Tibial artery (tissue), 4 donors: ENCODE data around the gene SLC2A13.

Experiments used
- DNase-seq, 2 donors: peaks; one replicate each; pipeline ENCODE4 v3.0.0-alpha.2; 2019
- H3K27ac ChIP-seq, 2 donors: fragments of 200-600 bp; sonication (generic) in 1 of 2; 1 replicate in 1 of 2; 2 replicates in 1 of 2; pipeline ENCODE4 v1.5.1; 2018 to 2019; ENCODE audit warnings: mild to moderate bottlenecking in 1 of 2
- H3K27me3 ChIP-seq, 2 donors: fragments of 200-600 bp; sonication (generic) in 1 of 2; one replicate each; pipeline versions ENCODE4 v1.5.1 to v1.6.0; 2016 to 2019
- H3K36me3 ChIP-seq, 3 donors: fragments of 200-600 bp; sonication (generic) in 2 of 3; one replicate each; pipeline ENCODE4 v1.5.1; 2016 to 2019; ENCODE audit warnings: mild to moderate bottlenecking in 2 of 3
- H3K4me1 ChIP-seq, 4 donors: fragments of 200-600 bp; sonication (generic) in 2 of 4; 1 replicate in 3 of 4; 2 replicates in 1 of 4; pipeline ENCODE4 v1.5.1; 2016 to 2019
- H3K4me3 ChIP-seq, 2 donors: fragments of 200-600 bp; sonication (generic) in 1 of 2; 1 replicate in 1 of 2; 2 replicates in 1 of 2; pipeline ENCODE4 v1.5.1; 2018 to 2019; ENCODE audit warnings: mild to moderate bottlenecking in 2 of 2
- H3K9me3 ChIP-seq, 3 donors: fragments of 200-600 bp; sonication (generic) in 1 of 3; one replicate each; pipeline ENCODE4 v1.5.1; 2016 to 2019
- CTCF ChIP-seq, 2 experiments: fragments of 200-600 bp in 1 of 2; fragments of 450-650 bp in 1 of 2; IDR thresholded peaks; one replicate each; pipeline ENCODE4 v1.5.1; 2017 to 2019; ENCODE audit warnings: antibody characterized with exemption in 2 of 2, mild to moderate bottlenecking in 1 of 2, moderate library complexity in 1 of 2
- intact Hi-C: fragments of 100-400 bp; cut with DNase I; formaldehyde crosslinking; loops from one replicate; pipeline ENCODE4 v1.15.0; 2023; ENCODE audit warnings: low total_unique reads

The SLC2A13 gene

GRCh38 chr12:39743655-39744054 lies 362.2 kb downstream of the SLC2A13 start:
- DNase-seq, result no peak
- no peak overlapping the region for H3K27ac ChIP-seq
- no peaks in the 10 kb centered on the region for H3K4me1 ChIP-seq
- H3K9me3 ChIP-seq, result no peaks in the 10 kb centered on the region
- H3K36me3 ChIP-seq, result no peaks in the 10 kb centered on the region
- no peak for TF ChIP-seq CTCF (IDR thresholded peaks at IDR 0.05)
- no peak overlapping the region for H3K4me3 ChIP-seq
- intact Hi-C loops, result no loop called here
- no peaks in the 10 kb centered on the region for H3K27me3 ChIP-seq

DNA sequence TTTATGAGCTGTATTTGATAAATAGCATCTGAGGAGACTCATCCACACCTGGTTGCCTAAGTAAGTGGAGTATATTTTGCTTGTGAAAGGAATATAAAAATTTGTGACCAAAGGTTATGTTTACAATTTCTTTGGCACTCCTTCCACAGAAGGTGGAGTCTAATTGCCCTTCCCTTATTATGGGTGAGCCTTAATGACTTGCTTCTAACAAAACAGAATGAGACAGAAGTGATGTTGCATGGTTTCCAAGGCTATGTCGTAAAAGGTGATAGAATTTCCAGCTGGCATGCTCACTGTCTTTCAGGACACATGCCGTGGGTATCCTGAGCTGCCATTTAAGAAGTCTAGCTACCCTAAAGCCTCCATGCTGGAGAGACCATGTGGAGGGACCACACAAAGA lies 369.5 kb downstream of the SLC2A13 start:
- H3K27ac ChIP-seq, result no peak overlapping the region
- TF ChIP-seq CTCF (IDR thresholded peaks at IDR 0.05), result no peak
- no peaks in the 10 kb centered on the region for H3K27me3 ChIP-seq

GRCh38 chr12:39723831-39724230 lies 382.1 kb downstream of the SLC2A13 start:
- no peaks in the 10 kb centered on the region for H3K27me3 ChIP-seq
- H3K4me1 ChIP-seq, result no peaks in the 10 kb centered on the region
- H3K9me3 ChIP-seq, result no peaks in the 10 kb centered on the region
- H3K36me3 ChIP-seq, result no peaks in the 10 kb centered on the region
- peak; percentile 21 to 70 for DNase-seq
- no peak for TF ChIP-seq CTCF (IDR thresholded peaks at IDR 0.05)
- intact Hi-C loops, result no loop called here
- H3K4me3 ChIP-seq, result no peak overlapping the region
- no peak overlapping the region for H3K27ac ChIP-seq

More for the DNA sequence above, 369.5 kb downstream of the SLC2A13 start:
- Histone ChIP-seq H3K36me3 (peaks cover 0 to 6% (median 0%) of the 10 kb centered on the region in 3 donors), H3K9me3 (peaks cover 0 to 29% (median 17%) of the 10 kb centered on the region in 3 donors), H3K4me1 (no peaks in the 10 kb centered on the region), H3K4me3 (no peak overlapping the region)
- DNase-seq, result no peak
- intact Hi-C loops, result no loop called here

DNA sequence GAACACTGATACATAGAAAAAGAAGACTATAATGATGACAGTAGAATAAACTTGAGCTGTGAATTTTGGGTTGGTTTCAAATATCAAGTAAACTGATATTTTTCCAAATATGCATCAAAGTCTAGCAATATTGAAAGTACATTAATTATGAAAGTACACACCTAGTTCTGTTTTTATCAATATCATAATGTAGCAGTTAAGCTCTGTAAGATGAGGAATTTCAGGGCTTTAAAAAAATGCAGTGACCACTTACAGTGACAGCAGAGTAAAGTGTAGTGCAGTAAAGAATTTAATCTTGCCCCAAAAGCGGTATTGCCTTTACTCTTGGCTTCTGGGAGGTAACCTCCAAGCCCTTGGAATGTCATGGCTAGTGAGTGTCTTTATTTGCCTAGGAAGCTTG lies 383.4 kb downstream of the SLC2A13 start:
- DNase-seq, result no peak
- Histone ChIP-seq H3K4me3 (no peak overlapping the region), H3K4me1 (no peaks in the 10 kb centered on the region), H3K36me3 (no peaks in the 10 kb centered on the region), H3K27ac (no peak overlapping the region), H3K27me3 (no peaks in the 10 kb centered on the region), H3K9me3 (no peaks in the 10 kb centered on the region)
- TF ChIP-seq CTCF (IDR thresholded peaks at IDR 0.05), result no peak
- intact Hi-C loops, result no loop called here

- Histone ChIP-seq H3K27ac (no peak overlapping the region), H3K4me1 (no peaks in the 10 kb centered on the region)
- intact Hi-C loops, result no loop called here
Observed at GRCh38 chr12:39713552-39713951, 392.3 kb downstream of the SLC2A13 start.

More at GRCh38 chr12:39713552-39713951, 392.3 kb downstream of the SLC2A13 start:
- H3K9me3 ChIP-seq, result no peaks in the 10 kb centered on the region
- DNase-seq, result no peak
- H3K36me3 ChIP-seq, result no peaks in the 10 kb centered on the region
- no peak for TF ChIP-seq CTCF (IDR thresholded peaks at IDR 0.05)
- no peak overlapping the region for H3K4me3 ChIP-seq
- no peaks in the 10 kb centered on the region for H3K27me3 ChIP-seq
